ENCODE results near the gene TMPRSS3. TPM values are rescaled to one million over a fixed set of nuclear protein-coding genes. Genes with fewer than 3 reads are reported as not detected.

The TMPRSS3 gene
- total RNA-seq, 1 donor from 2014 or later, result not detected

DNA sequence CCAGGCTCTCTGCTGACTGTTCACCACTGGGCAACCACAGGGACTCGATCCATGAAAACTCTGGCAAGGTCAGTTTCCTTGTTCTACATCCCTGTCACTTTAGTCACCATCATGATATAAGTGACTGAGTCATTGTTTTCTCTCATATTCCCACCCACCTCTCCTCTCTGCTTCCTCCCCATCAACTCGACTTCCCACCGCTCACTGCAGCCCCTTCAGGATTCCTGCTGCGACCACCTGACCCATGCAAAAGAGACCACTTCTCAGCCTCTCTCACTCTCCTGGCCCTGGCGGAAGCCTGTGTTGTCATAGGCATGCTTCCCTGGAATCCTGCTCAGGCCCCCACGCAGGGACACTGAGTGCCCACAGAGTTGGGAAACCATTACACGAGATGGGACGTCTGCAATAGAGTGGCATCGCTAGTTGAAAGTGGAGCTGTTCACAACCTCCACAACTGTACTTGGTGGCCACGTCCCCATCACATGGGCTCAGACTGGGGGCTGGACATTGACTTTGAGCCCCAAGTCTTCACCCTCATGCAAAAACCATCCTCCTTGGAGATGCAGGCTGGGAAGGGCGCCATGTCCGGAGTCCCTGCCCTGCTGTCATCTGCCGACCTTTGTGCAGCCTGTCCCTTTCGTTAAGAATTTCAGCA, 43.3 kb downstream of the TMPRSS3 start:
- H3K9me3 Mint-ChIP-seq, result peaks cover 16% of the 10 kb centered on the region
- CTCF ChIA-PET, result no interaction called here
- H3K27me3 Mint-ChIP-seq, result peaks cover 14% of the 10 kb centered on the region
- ATAC-seq (ENCODE audit: low read depth) (no peak), DNase-seq (no peak)
- POLR2A ChIA-PET, result no interaction called here
- intact Hi-C loops (cut with micrococcal nuclease), result no loop called here
- H3K4me3 Mint-ChIP-seq, result no peak overlapping the region
- TF ChIP-seq, protein P1, sequence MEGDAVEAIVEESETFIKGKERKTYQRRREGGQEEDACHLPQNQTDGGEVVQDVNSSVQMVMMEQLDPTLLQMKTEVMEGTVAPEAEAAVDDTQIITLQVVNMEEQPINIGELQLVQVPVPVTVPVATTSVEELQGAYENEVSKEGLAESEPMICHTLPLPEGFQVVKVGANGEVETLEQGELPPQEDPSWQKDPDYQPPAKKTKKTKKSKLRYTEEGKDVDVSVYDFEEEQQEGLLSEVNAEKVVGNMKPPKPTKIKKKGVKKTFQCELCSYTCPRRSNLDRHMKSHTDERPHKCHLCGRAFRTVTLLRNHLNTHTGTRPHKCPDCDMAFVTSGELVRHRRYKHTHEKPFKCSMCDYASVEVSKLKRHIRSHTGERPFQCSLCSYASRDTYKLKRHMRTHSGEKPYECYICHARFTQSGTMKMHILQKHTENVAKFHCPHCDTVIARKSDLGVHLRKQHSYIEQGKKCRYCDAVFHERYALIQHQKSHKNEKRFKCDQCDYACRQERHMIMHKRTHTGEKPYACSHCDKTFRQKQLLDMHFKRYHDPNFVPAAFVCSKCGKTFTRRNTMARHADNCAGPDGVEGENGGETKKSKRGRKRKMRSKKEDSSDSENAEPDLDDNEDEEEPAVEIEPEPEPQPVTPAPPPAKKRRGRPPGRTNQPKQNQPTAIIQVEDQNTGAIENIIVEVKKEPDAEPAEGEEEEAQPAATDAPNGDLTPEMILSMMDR (IDR thresholded peaks at IDR 0.05), result no peak
- peaks cover 3% of the 10 kb centered on the region for H3K36me3 Mint-ChIP-seq (ENCODE audit: low read depth)
- no peaks in the 10 kb centered on the region for H3K4me1 Mint-ChIP-seq
- no peak overlapping the region for H3K27ac Mint-ChIP-seq

DNA sequence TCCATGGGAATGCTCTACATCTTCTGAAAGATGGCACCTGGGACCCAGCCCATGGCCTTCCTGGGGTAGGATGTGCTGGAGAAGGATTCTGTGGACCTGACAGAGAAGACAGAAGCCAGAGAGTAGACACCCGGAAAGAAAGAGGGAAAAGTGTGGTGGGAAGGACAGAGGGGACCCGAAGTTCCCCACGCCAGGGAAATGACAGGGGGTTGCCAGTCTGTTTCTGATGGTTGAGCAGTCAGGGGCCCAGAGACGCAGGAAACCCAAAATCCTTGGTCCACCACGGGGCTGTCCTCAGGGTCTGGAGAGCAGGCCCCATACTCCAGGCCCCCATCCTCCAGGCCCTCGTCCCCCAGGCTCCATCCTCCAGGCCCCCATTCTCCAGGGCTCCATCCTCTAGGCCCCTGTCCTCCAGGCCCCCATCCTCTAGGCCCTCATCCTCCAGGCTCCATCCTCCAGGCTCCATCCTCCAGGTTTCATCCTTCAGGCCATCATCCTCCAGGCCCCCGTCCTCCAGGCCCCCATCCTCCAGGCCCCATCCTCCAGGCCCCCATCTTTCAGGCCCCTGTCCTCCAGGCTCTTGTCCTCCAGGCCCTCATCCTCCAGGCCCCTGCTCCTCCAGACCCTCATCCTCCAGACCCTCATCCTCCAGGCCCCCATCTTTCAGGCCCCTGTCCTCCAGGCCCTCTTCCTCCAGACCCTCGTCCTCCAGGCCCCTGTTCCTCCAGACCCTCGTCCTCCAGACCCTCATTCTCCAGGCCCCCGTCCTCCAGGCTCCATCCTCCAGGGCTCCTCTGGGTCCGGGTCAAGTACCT, 44.0 kb downstream of the TMPRSS3 start:
- intact Hi-C loops (cut with micrococcal nuclease), result no loop called here
- no peak overlapping the region for H3K27ac Mint-ChIP-seq
- DNase-seq (no peak), ATAC-seq (ENCODE audit: low read depth) (no peak)
- H3K9me3 Mint-ChIP-seq, result peaks cover 16% of the 10 kb centered on the region
- peaks cover 12% of the 10 kb centered on the region for H3K27me3 Mint-ChIP-seq
- no peak overlapping the region for H3K4me3 Mint-ChIP-seq
- H3K36me3 Mint-ChIP-seq (ENCODE audit: low read depth), result peaks cover 3% of the 10 kb centered on the region
- TF ChIP-seq, protein P1 (IDR thresholded peaks at IDR 0.05), result no peak
- H3K4me1 Mint-ChIP-seq, result no peaks in the 10 kb centered on the region
- ChIA-PET CTCF (no interaction called here), POLR2A (no interaction called here)

DNA sequence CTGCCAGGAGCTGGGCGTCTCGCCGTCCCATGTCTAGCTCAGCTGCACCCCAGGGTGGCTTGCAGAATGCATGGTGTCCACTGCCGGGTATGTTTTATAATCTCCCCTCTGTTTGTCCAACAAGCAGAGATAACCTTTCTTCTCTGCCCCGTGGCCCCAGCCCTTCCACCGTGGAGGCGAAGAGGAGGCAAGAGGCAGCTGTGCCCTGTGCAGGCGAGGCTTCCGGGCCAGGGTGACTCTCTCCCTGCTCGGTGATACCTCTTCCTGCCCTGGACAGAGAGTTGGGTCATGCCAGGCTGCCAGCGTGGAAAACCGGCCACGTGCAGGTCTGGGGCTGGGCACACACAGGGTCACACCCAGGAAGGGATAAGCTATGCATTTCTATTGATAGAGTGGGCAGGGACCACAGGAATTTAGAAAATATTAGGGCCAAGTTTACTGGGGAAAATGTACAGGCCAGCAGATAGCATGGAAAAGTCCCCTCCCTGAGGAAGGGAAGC, 44.9 kb downstream of the TMPRSS3 start, which contains the start of gene TFF2:
Gene TFF2, minus strand, starts transcription at position 68 of the 500 bp plus-strand sequence. Its CDS starts 37 bp downstream, at position 31.
- ChIA-PET CTCF (no interaction called here), POLR2A (no interaction called here)
- H3K4me3 Mint-ChIP-seq, result no peak within 1 kb of the TSS
- TF ChIP-seq, protein P1 (IDR thresholded peaks at IDR 0.05), result no peak
- peak; percentile 10 for DNase-seq
- intact Hi-C loops (cut with micrococcal nuclease), result no loop called here
- H3K27me3 Mint-ChIP-seq, result peaks cover 10% of the 10 kb centered on the region
- ATAC-seq (ENCODE audit: low read depth), result no peak
- H3K4me1 Mint-ChIP-seq, result no peaks in the 10 kb centered on the region
- H3K27ac Mint-ChIP-seq, result no peak within 1 kb of the TSS
- peaks cover 16% of the 10 kb centered on the region for H3K9me3 Mint-ChIP-seq
- H3K36me3 Mint-ChIP-seq (ENCODE audit: low read depth), result peaks cover 3% of the 10 kb centered on the region

DNA sequence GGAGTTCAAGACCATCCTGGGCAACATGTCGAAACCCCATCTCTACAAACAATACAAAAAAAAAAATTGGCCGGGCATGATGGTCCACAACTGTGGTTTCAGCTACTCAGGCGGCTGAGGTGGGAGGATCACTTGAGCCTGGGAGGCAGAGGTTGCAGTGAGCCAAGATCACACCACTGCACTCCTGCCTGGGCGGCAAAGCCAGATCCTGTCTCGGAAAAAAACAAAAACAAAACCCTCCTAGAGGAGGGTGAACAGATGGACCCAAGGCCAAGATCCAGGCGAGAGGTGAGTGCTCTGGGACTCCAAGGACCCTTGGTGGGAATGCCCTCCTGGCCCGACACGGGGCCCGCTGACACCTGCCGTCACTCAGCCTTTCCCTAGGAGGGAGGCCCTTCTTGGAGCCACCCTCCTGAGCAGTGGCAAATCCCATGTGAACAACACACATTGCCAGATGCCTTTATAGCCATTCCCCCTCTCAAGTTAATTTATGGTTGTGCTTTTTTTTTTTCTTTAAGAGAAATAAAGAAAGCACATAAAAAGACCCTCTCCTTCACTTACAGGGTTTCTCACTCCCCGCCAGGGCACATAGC, 45.4 kb downstream of the TMPRSS3 start:
- TF ChIP-seq, protein P1 (IDR thresholded peaks at IDR 0.05), result no peak
- POLR2A ChIA-PET, result interaction anchor here (0.7 kb wide), 1 partner anchor 171 kb away, joined by 3 read pairs; no protein-coding TSS in a partner anchor
- no peaks in the 10 kb centered on the region for H3K36me3 Mint-ChIP-seq (ENCODE audit: low read depth)
- peaks cover 10% of the 10 kb centered on the region for H3K27me3 Mint-ChIP-seq
- intact Hi-C loops (cut with micrococcal nuclease), result no loop called here
- DNase-seq (peak; percentile 8), ATAC-seq (ENCODE audit: low read depth) (no peak)
- peaks cover 13% of the 10 kb centered on the region for H3K9me3 Mint-ChIP-seq
- H3K4me1 Mint-ChIP-seq, result no peaks in the 10 kb centered on the region
- H3K27ac Mint-ChIP-seq, result no peak overlapping the region
- H3K4me3 Mint-ChIP-seq, result no peak overlapping the region
- CTCF ChIA-PET, result no interaction called here
